GM12892 (cell line): Measurements from ENCODE around the gene YJEFN3. TPM values are rescaled to one million over a fixed set of nuclear protein-coding genes. Genes with fewer than 3 reads are reported as not detected.

Experiments
- DNase-seq: peaks from one replicate; pipeline ENCODE4 v3.0.0; 2011; ENCODE audit not compliant: insufficient read length
- FAIRE-seq: peaks from 2 replicates; lab custom pipeline; 2011; peaks lifted over from hg19 to GRCh38; lab: Jason Lieb, UNC
- POLR2A ChIP-seq: IDR thresholded peaks from 2 replicates; pipeline ENCODE4 v1.6.1; 2011; ENCODE audit warnings: low read depth, low read length, control low read depth
- POLR2AphosphoS5 ChIP-seq: IDR thresholded peaks from 2 replicates; pipeline ENCODE4 v1.6.1; 2011; ENCODE audit warnings: low read depth, low read length, control low read depth
- TAF1 ChIP-seq: IDR thresholded peaks from 2 replicates; pipeline ENCODE4 v1.6.1; 2011; ENCODE audit warnings: low read depth, mild to moderate bottlenecking, control low read depth, low read length, borderline replicate concordance
- polyA plus RNA-seq: library from polyadenylated mRNA; unstranded; fragments of >200 nt; gene quantifications from one replicate; pipeline ENCODE4 v1.2.1, GENCODE V29; 2012; ENCODE audit warnings: missing spikeins, inconsistent platforms; ENCODE audit not compliant: missing spikeins

Gene YJEFN3
- polyA plus RNA-seq, result 5.1 TPM

- TF ChIP-seq POLR2AphosphoS5 (peak; percentile 53; the same call in 1 of the 2 replicates), POLR2A (no peak)
- FAIRE-seq (no peak), DNase-seq (no peak)
Measured at GRCh38 chr19:19528721-19529490, at the start of gene YJEFN3. Gene YJEFN3, plus strand, starts transcription at chr19:19528911. Its CDS starts 22 bp downstream, at chr19:19528933.

DNA sequence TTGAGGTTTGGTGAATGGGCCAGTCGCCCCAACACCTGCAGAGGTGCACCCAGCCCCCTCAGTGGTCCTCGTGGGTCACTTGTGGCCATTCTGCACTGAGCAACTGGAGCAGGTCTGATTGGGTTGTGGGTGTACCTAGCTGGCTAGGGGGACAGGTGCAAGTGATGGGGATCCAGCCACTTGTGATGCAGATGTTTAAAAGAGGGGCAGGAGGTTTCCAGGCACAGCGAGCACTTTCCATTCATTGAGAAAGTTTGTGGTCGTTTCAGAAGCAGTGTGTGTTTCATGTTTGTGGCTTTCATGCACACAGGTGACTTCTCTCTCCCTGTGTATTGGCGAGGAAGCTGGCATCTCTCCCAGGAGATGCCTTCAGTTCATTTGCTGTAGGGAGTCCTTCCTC is 48.0 kb upstream of the YJEFN3 start:
- FAIRE-seq, result peak; percentile 42
- TF ChIP-seq TAF1 (no peak), POLR2AphosphoS5 (no peak), POLR2A (no peak)
- no peak for DNase-seq

GRCh38 chr19:19482809-19483596 is 45.7 kb upstream of the YJEFN3 start:
- FAIRE-seq (no peak), DNase-seq (no peak)
- TF ChIP-seq POLR2AphosphoS5 (no peak), POLR2A (no peak), TAF1 (no peak)

DNA sequence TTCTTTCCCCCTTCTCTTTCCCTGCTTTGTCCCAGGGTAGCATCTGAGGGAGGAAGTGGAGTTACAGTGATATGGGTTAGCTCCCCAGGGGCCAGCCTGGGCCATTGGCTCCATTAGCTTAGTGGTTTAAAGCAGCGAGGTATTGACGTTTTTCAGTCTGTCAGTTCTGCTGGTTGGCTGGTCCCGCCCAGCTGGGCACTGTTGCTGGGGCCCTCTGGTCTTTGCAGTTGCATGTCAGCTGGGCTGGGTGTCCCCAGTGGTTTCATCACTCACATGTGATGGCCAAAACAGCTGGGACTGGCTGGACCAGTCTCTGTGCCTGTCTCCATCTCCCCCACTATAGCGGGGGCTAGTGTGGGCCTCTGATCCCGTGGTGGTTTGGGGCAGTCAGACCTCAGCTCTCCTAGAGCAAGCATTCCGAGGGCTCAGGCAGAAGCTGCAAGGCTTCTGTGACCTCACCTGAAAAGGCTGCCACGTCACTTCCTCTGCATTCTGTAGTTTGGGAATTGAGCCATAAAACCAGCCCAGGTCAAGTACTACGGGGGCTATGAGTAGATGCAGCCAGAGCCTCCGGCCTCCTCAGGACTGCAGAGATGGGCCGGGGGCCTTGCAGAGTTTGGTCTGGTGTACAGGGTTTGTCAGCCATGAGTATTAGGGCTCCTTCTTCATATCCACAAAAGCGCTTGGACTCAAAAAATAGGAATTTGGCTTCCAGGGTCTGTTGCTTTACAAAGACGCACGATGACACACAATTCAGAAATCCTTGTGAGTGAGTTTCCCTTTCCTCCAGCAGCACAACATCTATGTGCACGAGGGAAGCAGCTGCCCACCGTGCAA is 43.3 kb upstream of the YJEFN3 start:
- FAIRE-seq (no peak), DNase-seq (no peak)
- TF ChIP-seq POLR2AphosphoS5 (no peak), TAF1 (no peak), POLR2A (no peak)

DNA sequence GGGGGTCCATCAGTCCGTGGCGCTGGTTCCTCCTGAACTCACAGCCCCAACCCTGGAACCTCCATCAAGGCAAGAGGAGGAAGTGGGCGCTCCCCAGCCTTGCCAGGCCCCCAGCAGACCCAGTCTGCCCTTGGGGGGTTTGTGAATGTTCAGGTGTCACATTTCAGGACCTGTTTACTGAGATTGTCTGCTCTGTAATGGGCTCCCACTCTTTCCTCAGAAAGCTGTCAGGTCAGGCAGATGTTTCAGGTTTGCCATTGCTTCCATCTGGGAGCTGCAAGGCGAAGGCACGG is 42.8 kb upstream of the YJEFN3 start:
- no peak for FAIRE-seq
- TF ChIP-seq TAF1, result no peak
- DNase-seq, result no peak

DNA sequence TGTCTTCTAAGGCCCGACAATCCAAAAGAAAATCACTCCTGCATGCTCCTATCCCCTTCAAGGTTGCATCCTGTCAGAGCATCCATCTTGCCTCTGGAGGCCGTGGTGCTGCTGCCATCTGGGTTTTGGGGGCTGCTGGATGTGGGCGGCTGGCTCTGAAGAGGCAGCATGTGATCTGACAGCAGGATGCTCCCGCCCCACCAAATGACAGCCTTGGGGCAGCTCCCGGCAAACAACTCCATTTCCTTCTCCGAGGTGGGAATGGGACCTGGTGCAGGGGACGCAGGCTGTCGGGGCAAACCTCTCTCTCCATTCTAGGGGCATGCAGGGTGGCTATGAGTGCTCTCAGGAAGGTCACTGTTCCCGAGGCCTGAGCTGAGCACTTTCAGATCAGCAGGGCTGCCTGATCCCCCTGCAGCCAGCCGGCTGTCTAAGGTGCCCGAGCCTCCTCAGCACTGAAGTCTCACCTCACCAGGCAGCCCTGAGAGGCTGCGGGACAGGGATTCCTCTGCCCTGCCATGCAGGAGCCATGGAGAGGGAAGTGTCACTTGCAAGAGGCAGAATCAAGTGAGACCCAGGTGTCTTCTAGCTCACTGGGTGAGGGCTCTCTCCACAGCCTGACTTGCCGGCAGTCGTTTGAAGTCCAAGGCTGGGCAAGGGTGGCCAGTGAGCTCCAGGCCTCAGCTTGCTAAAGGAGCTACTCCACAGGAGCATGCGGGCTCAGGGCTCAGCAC is 42.2 kb upstream of the YJEFN3 start:
- FAIRE-seq (no peak), DNase-seq (no peak)
- TF ChIP-seq POLR2A (no peak), POLR2AphosphoS5 (no peak), TAF1 (no peak)

DNA sequence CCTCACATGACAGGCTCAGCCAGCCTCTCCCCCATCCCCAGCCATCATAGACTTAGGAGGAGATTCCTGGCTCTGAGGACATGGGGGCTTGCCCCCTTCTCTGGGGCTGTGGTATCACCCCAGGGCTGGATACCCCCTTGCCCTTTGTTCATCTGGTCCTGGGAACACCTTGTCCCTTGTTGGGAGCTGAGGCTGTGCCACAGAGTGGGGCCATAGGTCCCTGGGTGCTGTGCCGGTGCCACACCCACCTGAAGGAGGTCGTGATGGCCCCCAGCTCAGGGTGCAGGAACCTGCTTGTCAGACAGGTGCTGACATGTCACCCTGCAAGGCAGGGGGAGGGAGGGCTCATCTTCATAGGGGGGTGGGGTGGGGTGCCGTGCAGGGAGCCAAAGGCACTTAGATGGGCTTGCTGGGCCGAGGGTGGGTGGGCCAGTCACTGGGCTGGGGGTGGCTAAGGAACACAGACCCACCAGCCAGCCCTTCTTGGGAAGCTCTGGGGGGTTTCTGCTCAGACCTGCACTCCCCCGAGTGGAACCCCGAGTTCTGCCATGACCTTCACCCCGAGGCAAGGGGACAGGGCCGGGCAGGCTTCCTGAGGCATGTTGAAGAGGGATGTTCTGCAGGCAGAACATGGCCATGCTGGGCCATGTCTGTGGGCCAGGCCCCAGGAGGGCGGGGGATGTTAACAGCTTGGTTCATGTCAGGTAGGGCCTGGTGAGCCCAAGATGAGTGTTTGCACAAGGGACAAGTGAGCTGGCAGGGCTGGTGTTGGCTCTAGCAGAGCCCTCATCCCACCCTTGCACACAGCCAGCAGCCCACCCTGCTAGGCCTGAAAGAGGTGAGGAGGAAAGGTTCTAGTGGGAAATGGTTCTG is 41.4 kb upstream of the YJEFN3 start:
- FAIRE-seq, result no peak
- no peak for DNase-seq
- TF ChIP-seq POLR2AphosphoS5 (no peak), POLR2A (no peak), TAF1 (no peak)

GRCh38 chr19:19487950-19488874 is 40.5 kb upstream of the YJEFN3 start:
- no peak for TF ChIP-seq TAF1
- TF ChIP-seq POLR2A, result no peak
- TF ChIP-seq POLR2AphosphoS5, result no peak
- FAIRE-seq (no peak), DNase-seq (no peak)

GRCh38 chr19:19488875-19489690 is 39.6 kb upstream of the YJEFN3 start:
- FAIRE-seq (peak; percentile 83), DNase-seq (peak; percentile 56)
- TF ChIP-seq POLR2AphosphoS5, result peak; percentile 56; the same call in 1 of the 2 replicates
- peak; percentile 48; the same call in 1 of the 2 replicates for TF ChIP-seq TAF1
- TF ChIP-seq POLR2A, result peak; percentile 68
